ENCODE data around the gene DYSF.
A peak's percentile ranks its signal among the peaks of the same experiment; 100 is the strongest.

DYSF gene

DNA sequence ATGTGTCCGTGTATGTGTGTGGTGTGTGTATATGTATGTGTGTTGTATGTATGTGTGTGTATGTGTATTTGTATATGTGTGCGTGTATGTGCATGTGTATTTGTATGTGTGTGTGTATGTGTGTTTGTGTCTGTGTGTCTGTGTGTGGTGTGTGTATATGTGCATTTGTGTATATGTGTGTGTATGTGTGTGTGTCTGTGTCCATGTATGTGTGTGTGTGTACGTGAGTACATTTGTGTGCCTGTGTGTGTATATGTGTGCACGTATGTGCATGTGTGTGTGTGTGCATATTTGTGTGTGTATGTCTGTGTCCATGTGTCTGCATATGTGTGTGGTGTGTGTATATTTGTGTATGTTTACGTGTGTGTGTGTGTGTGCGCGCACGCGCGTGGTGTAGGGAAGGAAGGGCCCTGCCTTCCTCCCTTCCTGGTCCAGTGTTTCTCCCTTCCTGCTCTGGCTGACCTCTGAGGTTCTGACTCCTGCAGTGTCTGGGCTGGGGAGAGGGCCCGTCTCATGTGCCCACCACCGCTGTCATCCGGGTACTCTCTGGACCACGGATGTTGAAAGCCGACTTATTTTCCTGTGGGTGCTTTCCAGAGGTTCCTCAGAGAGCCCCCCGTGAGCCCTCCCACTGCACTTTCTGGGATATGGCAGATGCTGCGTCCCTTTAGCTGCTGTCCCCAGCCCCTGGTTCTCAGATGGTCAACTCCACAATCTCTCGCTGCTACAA is 209.5 kb downstream of the DYSF start:
- no peak for DNase-seq

- DNase-seq: no peak
Measured at GRCh38 chr2:71664161-71664560, 210.8 kb downstream of the DYSF start.

- DNase-seq: no peak
Measured at GRCh38 chr2:71665168-71666093, 212.1 kb downstream of the DYSF start.

DNA sequence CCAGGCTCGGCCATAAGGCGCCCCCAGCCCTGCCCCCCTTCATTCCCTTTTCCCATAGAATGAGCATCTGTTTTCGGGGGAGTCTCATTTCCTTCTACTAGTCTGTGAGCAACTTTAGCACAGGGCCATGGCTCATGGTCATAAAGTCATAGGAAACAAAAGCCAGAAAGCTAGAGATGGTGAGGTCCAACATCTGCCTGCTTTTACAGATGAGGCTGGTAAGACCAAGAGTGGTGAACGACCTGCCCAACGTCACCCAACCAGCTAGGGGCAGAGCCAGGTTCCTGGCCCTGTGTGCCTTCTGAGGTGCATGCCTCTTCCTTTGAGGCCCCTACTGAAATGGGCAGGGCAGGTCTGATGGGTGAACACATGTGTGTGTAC is 212.7 kb downstream of the DYSF start:
- no peak for DNase-seq

GRCh38 chr2:71667256-71668182 is 214.2 kb downstream of the DYSF start:
- no peak for DNase-seq

GRCh38 chr2:71668326-71669057 is 215.1 kb downstream of the DYSF start:
- DNase-seq: no peak

DNA sequence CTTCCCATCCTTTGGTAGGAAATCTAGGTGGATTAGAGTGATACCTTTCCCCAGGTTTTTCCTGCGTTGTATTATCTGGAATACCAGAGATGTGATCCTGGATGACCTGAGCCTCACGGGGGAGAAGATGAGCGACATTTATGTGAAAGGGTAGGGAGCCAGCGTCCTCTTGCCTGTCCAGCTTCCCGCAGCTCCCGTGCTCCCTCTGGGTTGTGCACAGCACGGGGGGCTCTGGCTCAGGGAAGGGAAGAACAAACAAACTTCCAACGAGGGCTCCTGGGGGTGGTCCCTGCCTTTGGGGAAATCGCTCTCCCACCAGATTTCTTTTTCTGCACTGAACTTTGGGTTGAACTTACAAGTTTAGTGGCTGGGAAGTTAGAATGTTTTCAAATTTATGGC is 215.7 kb downstream of the DYSF start:
- DNase-seq: no peak

GRCh38 chr2:71669628-71670429 is 216.5 kb downstream of the DYSF start:
- no peak for DNase-seq

GRCh38 chr2:71670430-71670795 is 217.1 kb downstream of the DYSF start:
- no peak for DNase-seq

DNA sequence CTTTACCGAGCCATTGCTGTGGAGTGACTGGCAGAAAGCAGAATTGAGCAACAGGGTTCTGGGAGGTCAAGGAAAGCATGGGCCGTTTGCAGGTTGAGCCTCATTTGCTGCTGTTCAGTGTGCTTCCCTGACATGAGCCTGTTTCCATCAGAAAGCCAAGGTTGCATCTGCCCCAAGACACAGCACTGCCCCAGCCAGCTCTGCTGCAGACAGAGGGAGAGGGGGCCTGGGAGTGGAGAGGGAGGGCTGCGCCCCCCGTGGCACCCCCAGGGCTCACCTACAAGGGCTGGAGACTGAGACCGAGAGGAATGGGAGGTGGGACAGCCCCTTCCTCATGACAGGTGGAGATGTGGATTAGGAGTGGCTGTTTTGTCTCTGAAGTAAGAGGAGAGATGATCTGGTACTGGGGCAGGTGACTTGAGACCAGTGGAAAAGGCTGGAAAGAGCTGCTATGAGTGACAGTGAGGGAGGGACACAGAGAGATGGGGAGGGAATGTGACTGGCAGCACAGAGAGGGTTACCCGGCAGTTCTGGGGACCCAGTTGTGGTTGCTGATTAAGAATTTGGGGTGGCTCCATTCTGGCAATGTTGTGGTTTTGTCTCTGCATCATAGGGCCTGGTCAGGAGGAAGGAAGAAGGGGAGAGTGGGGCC is 218.0 kb downstream of the DYSF start:
- DNase-seq: no peak

- no peak for DNase-seq
Measured at GRCh38 chr2:71671895-71672825, 218.8 kb downstream of the DYSF start.

DNA sequence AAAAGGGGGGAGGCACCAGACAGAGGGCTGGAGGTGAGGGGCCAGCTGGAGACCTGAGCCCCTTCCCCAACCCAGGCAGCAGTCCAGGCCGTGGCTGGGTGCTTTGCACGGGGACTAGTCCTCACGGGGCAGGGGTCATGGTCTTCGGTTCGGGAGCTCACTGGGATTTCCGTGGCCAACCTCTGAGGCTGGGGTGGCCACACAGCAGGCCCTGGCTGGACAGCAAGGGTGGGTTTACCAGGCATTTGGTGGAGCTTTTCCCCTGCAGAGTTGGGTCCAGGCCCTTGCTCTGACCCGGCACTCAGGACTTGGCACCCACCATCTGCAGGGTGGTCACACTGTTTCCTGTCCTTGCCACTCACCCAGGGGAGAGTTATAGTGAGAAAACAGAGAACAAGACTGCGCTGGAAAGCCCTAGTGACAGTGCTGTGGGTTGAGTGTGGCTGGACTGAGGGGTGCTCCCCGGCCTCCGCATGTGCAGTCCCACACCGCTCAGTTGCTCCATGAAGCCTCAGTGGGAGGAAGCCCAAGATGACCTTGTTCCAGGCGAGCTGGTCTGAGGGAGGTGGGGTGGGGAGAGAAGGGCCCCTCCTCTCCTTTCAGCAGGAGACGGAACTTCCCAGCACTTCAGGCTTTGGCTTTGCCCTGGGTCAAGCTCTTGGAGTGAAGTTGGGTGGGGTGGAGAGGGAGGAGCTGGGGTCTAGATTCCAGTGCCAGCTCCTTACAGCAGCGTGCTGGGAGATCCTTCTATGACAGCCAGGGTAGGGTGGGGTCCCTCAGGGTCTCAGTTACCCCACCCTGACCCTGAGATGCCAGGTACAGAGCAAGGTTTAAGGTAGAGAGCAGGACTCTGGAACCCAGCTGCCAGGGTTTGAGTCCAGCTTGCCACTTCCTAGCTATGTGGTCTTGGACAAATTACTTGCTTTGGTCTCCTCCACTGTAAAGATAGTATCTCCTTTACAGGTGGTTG is 219.8 kb downstream of the DYSF start:
- DNase-seq: no peak

GRCh38 chr2:71674158-71674851 is 220.9 kb downstream of the DYSF start:
- no peak for DNase-seq

DNA sequence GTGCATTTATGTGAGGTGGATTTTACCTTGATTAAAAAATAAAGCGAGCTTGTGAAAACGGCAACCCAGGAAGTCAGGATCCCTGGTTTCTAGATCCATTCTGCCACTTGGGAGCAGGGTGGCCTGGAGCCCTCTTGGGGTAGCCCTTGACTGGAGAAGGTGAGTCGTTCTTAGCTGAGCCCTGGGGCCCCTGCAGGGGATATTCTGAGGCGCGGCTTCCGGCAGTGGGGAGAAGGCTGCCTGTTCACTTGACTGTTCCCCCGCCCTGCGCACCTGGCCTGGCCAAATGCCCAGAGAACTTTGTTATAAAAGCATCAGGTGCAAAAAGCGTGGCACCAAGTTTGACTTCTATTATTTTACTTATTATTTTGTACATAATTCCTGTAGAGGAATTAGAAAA is 221.9 kb downstream of the DYSF start:
- no peak for DNase-seq

- DNase-seq: no peak
Measured at GRCh38 chr2:71678874-71679273, 225.5 kb downstream of the DYSF start.

GRCh38 chr2:71679491-71679890 is 226.1 kb downstream of the DYSF start:
- DNase-seq: peak; percentile 7

- no peak for DNase-seq
Measured at GRCh38 chr2:71680925-71681324, 227.6 kb downstream of the DYSF start.

- no peak for DNase-seq
Measured at GRCh38 chr2:71681626-71682025, 228.3 kb downstream of the DYSF start.
